NCI-H2196 treated with DMSO at 0.1 percent for 48 hours (cell line): ENCODE measurements around the gene DAB1.

Experiments used
- DNase-seq: peaks from one replicate; lab custom pipeline; 2025; ENCODE audit not compliant: unreplicated experiment; lab: John Stamatoyannopoulos, UW

DAB1 gene

DNA sequence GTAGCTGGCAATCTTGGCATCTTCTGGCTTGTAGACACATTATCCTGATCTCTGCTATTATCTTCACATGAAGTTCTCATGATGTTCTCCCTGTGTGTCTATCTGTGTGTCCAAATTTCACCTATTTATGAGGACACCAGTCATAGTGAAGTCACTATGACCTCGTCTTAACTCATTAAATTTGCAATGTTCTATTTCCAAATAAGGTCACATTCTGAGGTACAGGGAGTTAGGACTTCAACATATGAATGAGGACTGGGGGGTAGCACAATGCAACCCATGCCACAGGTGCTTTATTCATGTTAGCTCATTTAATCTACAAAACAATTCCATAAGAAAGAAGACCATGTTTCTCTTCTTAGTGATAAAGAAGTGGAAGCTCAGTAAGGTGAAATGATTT is 251.8 kb downstream of the DAB1 start:
- DNase-seq = no peak

- no peak for DNase-seq
These were observed 255.9 kb downstream of the DAB1 start for GRCh38 chr1:57167997-57168396.

DNA sequence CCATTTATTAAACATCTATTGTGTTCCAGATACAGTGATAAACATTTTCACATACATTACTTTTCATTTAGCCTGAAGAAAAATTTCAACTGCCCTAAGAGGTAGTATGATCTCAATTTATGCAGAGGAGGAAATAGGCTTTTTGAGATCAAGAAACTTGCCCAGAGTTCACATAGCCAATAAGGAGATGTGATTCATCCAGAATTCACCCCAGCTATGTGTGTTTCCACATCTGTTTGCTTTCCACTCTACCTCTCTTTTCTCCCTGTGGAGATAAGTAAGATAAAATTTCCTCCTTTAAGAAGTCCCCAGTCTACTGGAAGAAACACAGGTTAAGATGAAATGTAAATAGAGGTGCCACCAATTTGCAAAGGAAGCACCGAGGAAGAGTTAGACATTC is 258.3 kb downstream of the DAB1 start:
- no peak for DNase-seq

GRCh38 chr1:57164584-57164983 is 259.3 kb downstream of the DAB1 start:
- DNase-seq = no peak

DNA sequence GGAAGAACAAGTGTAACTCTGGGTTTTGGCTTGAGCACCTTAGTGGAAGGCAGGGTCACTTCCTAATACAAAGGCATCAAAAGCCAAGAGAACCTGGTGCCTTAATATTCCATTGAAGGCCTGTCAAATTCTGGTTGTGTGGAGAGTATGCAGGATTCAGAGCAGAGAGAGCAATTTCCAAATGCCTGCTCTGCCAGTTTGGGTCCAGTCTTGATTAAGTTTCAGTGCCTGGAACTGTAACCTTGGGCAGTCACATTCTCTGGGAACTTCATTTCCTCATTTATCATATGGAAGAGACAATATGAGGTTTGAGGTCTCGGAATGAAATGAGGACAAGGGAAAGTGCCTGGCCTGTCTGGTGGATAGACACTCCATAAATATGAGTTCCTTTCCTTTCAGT is 260.1 kb downstream of the DAB1 start:
- DNase-seq = no peak

- no peak for DNase-seq
These were observed 260.5 kb downstream of the DAB1 start for GRCh38 chr1:57163325-57163724.

GRCh38 chr1:57162607-57163261 is 261.1 kb downstream of the DAB1 start:
- DNase-seq = no peak

DNA sequence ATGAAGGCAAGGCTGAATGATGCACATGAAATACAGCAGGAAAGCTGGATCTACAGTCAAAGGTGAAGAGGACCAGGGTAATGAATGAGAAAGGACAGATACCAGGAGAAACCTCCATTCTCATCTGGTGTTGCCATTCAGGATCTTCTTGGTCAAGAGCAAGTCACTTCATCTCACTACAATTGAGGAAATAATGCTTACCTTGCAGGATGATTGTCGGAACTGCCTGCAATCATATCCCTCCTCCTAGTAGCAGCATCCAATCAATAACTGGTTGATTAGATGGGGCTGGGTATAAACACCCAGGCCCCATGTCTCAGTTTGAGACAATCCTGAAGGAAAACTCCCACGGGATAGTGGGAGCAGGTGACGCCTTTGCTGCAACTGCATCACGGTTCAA is 263.3 kb downstream of the DAB1 start:
- DNase-seq = no peak

DNA sequence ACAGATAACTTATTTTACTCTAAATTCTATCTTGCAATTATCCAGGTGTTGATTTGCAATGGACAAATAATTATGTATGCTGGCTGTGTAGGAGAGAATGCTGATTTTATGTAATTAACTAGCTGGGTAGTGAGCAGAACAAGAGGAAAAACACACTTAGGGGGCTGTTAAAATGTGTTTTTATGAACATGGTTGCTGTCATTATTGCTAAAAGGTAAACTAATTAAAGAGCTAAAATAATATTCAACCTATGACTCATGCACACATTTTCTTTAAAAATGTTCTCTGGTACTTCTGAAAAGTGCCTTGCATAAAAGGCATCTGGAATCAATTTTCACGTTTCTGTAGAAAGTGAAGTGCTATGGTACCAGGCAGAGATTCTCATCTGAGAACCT is 265.3 kb downstream of the DAB1 start:
- no peak for DNase-seq

- no peak for DNase-seq
These were observed 265.8 kb downstream of the DAB1 start for GRCh38 chr1:57157818-57158603.

DNA sequence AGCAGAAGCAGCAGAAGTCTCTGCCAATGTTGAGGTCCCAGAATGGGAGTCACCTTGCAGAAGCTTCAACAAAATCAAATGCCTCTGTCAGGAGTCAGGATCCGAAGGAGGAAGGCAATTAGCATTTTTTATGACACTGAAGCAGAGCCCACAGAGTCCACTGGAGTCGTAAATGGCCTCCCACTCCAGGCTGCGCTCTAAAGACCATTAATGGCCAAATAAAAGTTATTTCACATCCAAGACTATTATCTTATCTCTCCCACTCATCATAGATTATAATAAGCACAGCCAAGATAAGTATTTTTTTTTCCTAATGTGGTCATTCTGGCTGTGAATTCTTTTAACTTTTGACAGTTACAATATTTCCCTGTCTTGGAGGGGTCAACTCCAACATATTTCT is 267.0 kb downstream of the DAB1 start:
- no peak for DNase-seq

DNA sequence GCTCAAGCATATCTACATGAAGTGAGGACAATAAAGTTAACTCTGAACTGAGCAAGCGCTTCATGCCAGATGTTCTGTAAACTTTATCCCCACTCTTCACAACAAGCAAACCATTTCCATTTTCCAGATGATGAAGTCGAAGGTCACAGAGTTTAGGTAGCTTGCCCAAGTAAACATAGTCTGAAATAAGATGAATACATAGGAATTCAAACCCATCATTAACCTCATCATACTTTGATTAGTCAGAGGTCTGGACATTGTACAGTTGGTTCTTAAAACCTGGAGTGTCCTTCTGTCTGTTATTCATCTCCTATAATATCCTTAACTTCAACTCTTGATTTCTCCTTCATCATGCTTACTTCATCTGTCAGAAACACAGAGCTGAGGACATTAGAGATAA is 277.8 kb downstream of the DAB1 start:
- DNase-seq = no peak

- DNase-seq = no peak
These were observed 280.9 kb downstream of the DAB1 start for GRCh38 chr1:57142999-57143398.

- no peak for DNase-seq
These were observed 281.7 kb downstream of the DAB1 start for GRCh38 chr1:57142169-57142568.

DNA sequence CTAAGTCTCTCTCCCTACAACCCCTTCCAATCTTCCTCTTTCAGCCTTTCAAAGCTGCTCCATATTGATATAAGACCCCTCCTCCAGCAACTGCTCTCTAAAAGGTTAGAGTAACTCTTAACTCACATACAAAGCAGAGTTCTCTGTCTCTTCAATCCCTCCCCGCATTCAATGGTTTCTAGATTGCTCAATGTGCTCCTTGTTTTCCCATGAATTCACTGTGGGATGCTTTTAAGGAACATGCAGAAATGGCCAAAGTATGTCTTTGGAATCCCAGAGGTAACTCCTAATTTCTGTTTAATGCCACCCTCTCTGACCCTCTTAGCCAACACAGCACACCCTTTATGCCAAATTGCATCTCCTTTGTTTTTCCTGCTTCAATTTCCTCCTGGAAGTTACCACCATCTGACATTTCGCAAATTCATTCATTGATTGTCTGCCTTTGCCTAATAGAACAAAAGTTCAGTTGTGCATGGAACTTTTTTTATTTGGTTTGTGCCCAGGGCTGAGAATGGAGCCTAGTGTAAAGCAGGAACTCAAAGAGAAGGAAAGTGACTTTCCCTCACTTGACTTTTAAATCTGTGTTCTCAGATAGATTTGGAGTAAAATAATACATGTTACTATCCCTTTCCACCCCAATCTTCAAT is 285.3 kb downstream of the DAB1 start:
- DNase-seq = no peak

- no peak for DNase-seq
These were observed 285.9 kb downstream of the DAB1 start for GRCh38 chr1:57137980-57138379.

DNA sequence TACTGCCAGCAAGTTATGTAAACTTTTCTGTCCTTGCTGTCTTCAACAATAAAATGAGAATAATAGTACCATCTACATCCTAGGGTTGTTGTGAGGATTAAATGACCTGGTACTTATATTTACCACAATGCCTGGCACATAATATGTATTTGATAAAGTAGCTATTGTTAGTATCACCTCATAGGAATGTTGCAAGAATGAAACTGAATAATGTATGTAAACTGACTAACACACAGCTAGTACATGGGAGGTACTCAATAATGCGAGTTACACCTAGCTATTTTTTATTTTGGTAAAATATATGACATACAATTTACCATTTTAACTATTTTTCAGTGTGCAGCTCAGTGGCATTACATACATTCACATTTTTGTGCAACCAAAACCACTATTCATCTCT is 289.1 kb downstream of the DAB1 start:
- DNase-seq = no peak

DNA sequence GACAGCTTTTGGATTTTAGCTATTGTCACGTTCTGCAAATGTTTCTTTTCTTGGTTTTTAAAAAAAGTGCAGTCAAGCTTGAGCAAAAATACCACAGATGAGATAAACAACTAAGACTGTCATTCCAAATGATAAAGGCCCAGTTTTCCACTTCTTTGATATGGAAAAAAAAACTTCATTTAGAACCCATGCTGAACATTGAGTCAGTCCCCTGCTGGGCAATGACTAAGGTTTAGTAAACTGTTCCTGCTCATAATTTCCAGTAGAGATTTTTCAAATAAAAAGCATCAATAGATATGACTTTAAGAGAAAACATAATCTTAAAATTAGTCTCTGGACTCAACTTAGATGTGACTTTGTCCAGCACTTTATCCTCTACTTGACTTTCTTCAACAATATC is 290.2 kb downstream of the DAB1 start:
- DNase-seq = no peak

DNA sequence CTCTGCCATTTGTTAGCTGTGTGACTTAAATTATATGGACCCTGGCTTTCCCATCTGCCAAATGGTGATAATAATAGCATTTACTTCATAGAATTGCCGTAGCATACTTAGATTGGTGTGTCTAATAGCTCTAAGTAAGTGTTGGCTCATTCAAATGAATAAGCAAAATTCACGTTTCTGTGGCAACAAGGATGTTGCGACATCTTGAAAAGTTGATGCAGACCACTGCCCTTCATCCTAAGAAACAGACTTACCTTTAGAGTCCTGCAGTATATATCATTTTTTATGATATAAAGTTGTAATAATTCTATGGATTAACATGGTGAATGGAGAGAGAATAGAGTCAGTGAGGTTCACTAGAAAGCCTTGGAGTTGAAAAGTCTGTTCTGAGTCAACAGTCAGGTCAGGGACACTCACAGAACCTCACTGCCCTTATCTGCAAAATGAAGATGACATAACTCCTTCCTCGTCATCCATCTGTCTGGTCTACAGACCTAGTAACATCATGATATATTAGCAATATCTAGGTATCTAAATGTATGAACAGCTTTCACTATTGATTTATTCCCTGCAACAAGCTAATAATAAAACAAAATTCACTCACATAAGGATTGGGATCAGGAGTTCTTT is 290.8 kb downstream of the DAB1 start:
- DNase-seq = no peak

DNA sequence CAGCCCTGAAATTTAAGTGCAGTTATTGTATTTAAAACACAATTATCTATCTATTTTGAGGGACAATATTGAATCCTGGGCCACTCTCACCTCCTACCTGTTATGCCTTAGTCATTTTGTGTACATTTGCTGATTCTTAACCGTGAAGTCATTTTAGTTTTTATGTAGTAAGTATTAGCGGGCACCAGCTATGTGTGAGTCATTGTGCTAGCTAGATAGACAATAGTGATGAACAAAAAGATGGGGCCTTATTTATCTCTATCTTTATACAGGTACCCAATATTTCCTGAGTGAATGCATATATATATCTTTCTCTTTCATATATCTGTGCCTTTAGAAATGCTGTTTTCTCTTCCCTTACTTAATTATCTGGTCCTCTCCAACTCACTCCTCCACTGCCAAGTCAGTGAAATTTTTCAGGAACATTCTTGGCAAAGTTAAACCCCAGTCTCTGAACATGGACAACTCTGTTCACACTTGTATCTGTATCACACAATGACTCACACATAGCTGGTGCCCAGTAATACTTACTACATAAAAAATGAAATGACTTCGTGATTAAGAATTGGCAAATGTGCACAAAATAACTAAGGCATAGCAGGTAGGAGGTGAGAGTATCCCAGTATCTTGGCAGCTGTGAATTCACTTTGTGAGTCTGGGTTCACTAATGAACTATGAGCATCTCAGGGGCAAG is 292.0 kb downstream of the DAB1 start:
- no peak for DNase-seq

GRCh38 chr1:57131257-57131656 is 292.6 kb downstream of the DAB1 start:
- DNase-seq = no peak
